GM20431 (cell line): ENCODE results near the gene AGBL1.

Experiments used
- in situ Hi-C: fragments of 300-500 bp; cut with MseI, MboI; formaldehyde crosslinking; loops from one replicate; pipeline ENCODE4 v1.15.0; 2020; ENCODE audit warnings: low sequenced_read_pairs; ENCODE audit not compliant: unreplicated experiment

Gene AGBL1

GRCh38 chr15:86373147-86373546 lies 293.5 kb downstream of the AGBL1 start:
- in situ Hi-C loops = no loop called here

DNA sequence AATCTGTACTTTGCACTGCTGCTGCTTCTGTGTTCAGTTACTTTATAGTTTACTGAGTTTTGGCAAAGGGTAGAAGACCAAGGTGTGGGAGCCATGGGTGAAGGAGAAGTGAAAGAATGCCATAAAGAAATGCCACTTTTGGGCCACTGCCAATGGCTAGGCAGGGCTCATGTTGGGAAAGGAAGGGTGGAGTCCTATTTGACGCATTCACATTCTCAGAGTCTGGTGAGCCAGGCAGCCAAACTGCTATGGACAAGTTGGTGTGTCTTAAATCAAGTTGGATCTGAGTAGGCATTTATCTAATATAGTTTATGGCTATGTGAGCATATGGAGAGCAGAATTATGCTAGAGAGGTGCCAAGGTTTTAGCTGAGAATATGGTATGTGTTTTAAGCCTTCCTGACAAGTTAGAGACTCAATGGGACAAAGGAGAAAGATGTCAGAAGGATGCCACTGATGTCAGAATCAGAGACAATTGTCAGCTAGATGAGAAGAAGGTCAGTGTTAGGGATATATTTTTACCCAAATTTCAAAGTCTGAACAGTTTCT lies 296.1 kb downstream of the AGBL1 start:
- in situ Hi-C loops = no loop called here

DNA sequence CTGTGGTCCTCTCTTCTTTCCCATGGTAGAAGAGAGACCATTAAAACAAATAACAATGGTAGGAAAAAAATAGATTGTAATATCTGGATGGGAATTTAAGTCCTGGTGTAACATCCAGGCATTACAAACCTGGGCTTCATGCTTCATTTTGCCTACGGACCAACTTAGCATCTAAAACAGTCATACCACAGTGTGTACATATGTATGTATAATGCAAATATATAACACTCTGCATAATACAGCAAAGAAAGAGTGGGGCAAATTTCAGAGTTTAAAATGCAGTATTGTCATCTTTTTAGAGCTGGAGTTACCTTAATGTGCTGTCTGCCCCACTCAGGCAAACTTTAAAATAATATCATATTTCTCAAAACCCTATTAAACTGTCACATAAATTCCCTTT lies 298.2 kb downstream of the AGBL1 start:
- in situ Hi-C loops = no loop called here

DNA sequence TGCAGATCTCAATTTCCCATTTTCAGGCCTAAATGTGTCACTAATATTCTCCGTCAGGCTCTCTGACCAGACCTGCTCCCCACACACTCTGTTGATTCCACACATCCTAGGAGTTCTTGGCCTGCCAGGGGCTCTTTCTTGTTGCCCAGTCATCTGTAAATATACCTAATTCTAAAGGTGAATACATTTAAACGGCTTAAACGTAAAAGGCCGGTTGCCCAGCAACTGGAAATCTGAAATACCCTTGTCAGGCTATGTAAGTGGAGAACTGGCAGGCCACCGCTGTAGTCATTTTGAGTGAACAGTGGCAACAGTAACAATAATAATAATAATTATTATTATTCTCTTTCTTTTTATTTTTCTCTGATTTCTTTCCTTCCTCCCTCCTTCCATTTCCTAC lies 302.7 kb downstream of the AGBL1 start:
- in situ Hi-C loops = no loop called here

DNA sequence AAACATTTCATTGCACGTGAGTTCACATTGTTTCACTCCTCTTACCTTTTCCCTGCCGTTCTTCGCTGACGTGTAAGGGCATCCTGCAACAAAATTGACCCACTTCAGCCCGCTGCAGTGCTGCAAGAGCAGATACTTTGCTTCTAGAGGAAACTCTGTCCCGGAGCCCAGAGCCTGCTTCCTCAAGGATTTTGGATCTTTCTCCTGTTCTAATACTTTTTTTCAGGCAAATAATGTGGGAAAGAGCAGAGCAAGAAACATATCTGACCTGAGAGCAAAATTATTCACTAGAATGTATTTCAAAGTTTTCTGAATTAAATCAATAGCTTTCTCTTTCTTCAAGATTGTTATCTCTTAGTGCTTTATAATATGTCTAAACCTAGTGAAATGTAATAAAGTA lies 303.9 kb downstream of the AGBL1 start:
- in situ Hi-C loops = no loop called here

DNA sequence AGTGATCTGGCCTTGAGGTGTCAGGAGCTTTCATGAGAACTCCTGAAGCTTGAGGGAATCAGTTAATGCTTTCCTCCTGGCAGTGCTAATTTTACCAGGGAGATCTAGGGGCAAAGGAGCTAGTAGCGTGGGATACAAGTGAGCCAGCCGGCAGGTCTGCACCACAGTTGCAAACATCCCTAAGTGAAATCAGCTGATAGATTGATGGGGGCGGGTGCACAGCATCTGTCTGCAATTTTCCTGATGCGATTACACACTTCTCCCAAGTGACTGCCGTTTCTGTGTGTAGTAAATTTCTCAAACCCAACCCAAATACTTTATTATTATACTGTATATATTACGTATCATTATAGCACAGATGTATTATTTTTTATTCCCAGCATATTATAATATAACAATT lies 304.5 kb downstream of the AGBL1 start:
- in situ Hi-C loops = no loop called here

DNA sequence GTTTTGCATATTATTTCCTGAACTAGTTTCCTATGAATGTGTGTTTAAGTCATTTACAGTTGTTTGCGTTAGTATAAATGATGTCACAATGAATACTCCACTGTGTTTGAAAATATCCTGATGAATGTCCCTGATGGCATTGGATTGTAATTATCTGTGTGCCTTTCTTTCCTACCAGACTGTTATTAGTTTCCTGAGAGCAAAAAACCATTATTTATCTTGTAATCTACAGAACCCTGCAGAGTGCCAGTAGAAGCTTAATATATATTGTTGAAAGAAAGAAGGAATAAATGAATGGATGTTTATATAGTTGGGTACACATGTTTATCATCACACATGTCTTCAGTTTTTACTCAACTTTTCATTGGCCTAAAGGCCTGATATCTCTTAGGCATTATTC lies 312.6 kb downstream of the AGBL1 start:
- in situ Hi-C loops = no loop called here

- in situ Hi-C loops = no loop called here
Measured at GRCh38 chr15:86392874-86393273, 313.2 kb downstream of the AGBL1 start.

DNA sequence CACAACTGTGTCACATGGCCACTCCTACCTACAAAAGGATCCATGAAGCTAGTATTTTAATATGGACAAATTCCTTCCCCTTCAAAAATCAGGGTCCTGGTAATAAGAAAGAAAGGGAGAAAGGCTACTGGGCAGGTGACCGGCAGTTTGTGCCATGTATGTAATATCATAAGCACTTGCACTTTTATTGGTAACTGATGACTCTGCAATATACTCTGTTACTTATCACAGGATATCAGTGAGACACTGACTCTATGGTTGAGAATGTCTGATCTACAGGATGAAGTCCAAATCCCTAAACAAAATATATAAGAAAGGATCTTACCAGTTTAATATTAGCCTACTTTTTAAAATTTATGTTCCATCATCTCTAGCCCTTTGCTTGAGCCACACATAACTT lies 315.2 kb downstream of the AGBL1 start:
- in situ Hi-C loops = no loop called here

DNA sequence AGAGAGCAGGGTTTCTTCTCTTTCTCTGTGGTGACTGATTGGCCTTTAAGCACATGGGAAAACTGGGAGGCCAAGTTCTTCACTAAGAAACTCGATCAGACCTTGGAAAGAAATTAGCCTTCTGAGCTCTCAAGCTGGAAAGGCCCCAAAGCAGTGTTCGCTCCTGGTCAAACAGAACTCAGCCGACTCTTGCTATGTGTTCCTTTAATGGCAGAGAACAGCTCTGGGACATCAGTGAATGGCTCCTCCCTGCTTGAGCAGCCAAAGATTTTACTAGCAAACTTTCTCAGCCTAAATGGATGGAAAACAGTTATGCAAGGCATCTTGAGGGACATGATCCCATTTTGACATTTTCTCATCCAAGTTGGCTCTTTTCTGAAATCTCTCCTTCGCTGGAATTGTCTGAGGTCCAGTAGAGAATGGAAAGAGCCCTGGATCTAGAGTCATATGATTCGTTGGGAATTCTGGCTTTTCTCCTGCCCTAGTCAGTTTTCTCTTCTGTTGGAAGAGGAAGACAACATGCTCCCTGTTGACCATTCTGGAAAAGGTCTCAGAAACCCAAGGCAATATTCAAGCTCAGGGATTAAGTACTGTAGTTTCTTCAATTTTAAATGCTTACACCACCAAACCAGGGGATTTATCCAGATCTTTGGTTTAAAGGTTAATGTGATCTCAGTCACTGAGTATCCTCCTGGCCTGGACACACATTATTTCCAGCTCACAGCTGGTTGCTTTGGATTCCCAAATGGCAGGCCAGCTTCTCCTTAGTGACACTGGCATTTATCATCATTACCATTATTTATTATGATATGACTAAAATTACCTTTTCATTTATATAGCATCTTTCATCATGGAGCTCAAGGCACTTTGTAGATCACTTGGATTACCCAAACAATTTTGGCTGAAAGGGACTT lies 319.6 kb downstream of the AGBL1 start:
- in situ Hi-C loops = no loop called here

DNA sequence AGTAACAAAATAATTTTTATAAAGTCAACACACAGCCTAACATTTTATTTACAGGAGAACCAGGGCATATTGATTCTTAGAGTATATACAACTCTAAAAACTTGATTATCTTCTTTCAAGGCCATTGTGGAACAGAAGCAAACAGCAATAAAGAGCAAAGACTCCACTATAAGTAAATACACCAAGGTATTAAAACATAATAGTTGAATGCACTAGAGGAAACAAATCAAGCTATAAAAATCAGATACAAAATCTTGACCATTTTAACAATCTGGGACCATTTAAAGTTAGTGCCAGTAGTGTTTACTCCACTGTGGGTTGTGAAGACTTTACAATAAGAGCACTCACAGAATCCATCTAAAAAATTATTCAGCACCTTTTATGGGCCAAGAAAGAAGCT lies 323.6 kb downstream of the AGBL1 start:
- in situ Hi-C loops = no loop called here

GRCh38 chr15:86403914-86404583 lies 324.4 kb downstream of the AGBL1 start:
- in situ Hi-C loops = no loop called here

DNA sequence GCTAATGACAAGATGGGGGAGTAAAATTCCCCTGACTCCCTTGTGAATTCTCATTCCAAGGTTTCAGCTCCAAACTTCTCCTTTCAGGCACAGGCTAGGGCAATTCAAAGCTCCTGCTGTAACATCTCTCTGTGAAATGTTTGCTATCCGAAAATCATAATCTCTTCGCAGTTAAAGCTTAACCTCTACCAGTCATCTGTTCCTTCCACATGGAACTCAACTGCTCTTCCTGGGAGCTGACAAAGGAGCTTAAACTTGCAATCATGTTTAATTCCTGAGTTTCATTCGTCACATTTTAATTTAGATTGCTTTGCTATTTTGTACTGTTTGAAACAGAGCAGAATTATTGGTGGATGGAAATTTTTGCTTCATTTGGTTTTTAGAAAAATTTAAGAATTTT lies 328.6 kb downstream of the AGBL1 start:
- in situ Hi-C loops = no loop called here

DNA sequence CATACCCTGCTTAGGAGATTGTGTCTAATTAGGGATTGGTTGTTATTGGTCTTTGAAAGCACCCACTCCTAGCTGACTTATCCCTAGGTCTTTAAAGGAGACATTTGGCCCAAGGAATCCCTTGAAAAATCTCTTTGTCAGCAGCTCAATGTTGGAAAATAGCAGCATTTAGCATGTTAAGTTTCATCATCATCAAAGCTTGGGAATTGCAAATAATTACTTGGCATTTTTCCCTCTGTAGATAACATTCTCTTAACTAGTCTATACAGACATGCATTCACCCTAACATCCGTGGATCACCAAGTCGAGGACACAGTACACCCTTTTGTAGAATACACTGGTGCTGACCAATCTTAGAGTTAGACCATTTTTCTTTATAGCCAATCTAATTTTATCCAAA lies 332.2 kb downstream of the AGBL1 start:
- in situ Hi-C loops = no loop called here

DNA sequence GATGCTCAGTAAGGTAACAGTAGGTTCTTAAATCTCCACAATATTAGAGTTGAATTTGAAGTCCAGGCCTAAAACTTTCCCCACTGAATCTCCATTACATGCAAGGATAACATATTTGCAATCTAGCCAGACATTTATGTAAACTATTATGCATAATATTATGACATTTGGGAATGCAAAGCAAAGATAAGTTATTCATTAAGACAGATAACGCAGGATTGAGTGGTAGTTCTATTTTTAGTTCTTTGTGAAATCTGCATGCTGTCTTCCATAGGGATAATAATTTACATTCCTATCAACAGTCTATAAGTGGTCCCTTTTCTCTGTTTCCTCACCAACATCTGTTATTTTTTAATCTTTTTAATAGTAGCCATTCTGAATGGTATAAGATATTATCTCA lies 333.5 kb downstream of the AGBL1 start:
- in situ Hi-C loops = no loop called here

DNA sequence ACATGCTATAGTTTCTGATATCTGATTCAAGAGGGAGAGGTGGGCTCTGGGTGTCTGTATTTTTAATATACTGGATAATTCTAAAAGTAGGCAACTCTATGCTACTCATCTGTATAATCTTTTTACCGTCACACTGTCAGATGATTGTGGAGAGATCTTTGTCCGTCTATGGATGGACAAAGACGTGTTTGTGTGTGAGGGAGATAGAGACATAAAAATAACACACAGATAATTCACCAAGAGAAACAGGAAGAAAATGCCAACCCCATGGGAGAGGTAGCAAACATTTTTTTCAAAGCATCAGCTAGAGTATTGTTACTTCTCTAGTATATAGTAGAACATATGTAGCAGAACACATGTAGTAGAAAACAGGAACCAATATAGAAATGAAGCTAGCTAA lies 346.1 kb downstream of the AGBL1 start:
- in situ Hi-C loops = no loop called here

DNA sequence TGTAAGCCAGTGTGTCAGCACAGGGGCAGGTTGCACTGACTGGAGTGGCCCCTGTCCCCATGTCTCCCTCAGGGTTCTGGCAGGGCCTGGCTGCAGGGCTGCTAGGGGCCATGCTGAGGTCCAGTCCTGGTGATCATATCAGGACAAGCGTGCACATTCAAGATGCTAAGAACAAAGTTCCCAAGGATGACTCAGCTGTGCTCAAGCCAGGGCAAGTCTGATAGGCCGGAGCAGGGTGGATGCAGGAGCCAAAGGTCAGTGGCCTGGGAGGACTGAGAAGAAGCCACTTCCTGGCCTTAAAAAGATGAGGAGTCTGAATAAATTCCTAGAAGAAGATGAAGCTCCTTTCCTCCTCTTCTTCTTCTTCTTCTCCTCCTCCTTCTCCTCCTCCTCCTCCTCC lies 353.2 kb downstream of the AGBL1 start:
- in situ Hi-C loops = no loop called here

GRCh38 chr15:86433983-86434382 lies 354.3 kb downstream of the AGBL1 start:
- in situ Hi-C loops = no loop called here

DNA sequence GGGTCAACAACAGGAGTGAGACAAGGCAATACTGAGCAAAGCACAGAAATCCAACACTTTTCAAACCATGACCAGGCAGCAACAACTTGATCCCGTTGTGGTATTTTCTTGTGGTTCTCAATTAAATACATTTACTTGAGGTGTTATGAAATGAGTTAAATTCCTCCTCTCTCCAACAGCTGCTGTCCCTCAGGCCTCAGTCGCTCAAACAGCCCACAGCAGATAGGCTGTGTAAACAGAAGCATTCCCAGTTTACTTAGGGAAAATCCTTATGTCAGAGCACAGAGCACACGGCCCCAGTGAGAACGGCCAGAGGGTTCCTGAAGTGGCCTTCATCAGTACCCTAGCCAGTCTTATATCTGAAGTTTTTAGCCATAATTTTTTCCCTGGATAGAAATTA lies 359.9 kb downstream of the AGBL1 start:
- in situ Hi-C loops = no loop called here

GRCh38 chr15:86444527-86444926 lies 364.9 kb downstream of the AGBL1 start:
- in situ Hi-C loops = no loop called here

- in situ Hi-C loops = no loop called here
Measured at GRCh38 chr15:86445579-86446252, 366.0 kb downstream of the AGBL1 start.
